Kidney epithelial cell (primary cell): ENCODE data around the gene GATA2. TPM values are rescaled to one million over a fixed set of nuclear protein-coding genes. Genes with fewer than 3 reads are reported as not detected.

ENCODE experiments used
- DNase-seq: peaks from one replicate; pipeline ENCODE4 v3.0.0-alpha.2; 2010; ENCODE audit warnings: low read depth
- H3K27me3 ChIP-seq: 2 replicates; pipeline ENCODE4 v1.6.0; 2011; ENCODE audit warnings: low read length; ENCODE audit not compliant: control insufficient read depth, insufficient read depth
- H3K36me3 ChIP-seq: 2 replicates; pipeline ENCODE4 v1.5.1; 2011; ENCODE audit warnings: low read length; ENCODE audit not compliant: control insufficient read depth, insufficient read depth
- H3K4me3 ChIP-seq: 2 replicates; pipeline ENCODE4 v1.5.1; 2011; ENCODE audit warnings: low read depth, mild to moderate bottlenecking, control low read depth, low read length
- CTCF ChIP-seq: IDR thresholded peaks from 2 replicates; pipeline ENCODE4 v1.5.1; 2011; ENCODE audit warnings: mild to moderate bottlenecking, moderate library complexity, low read length, control low read depth, inconsistent platforms; ENCODE audit not compliant: insufficient read depth, poor library complexity, severe bottlenecking
- total RNA-seq: library from RNA; depleted of rRNA; stranded (reverse); fragments of >200 nt; gene quantifications from 2 replicates; pipeline ENCODE4 v1.2.3, GENCODE V29; 2015

Gene GATA2
- total RNA-seq, 1 donor from 2014 or later: 5.6 TPM

- TF ChIP-seq CTCF: no peak
- no peak within 1 kb of the TSS for H3K4me3 ChIP-seq
- no peaks in the 10 kb centered on the region for H3K36me3 ChIP-seq
- peaks cover 30% of the 10 kb centered on the region for H3K27me3 ChIP-seq
- no peak for DNase-seq
Observed at GRCh38 chr3:128466840-128467541, 26.0 kb downstream of the GATA2 start, which contains the start of gene DNAJB8. TSS of gene DNAJB8 (minus strand) at chr3:128466890. CDS start at chr3:128463245, 3,645 bp downstream.

- no peak for TF ChIP-seq CTCF
- H3K4me3 ChIP-seq: no peak overlapping the region
- H3K27me3 ChIP-seq: peaks cover 14% of the 10 kb centered on the region
- H3K36me3 ChIP-seq: no peaks in the 10 kb centered on the region
- DNase-seq: no peak
Observed at GRCh38 chr3:128464702-128465101, 28.3 kb downstream of the GATA2 start.

- Histone ChIP-seq H3K4me3 (no peak overlapping the region), H3K27me3 (peaks cover 18% of the 10 kb centered on the region), H3K36me3 (no peaks in the 10 kb centered on the region)
- no peak for TF ChIP-seq CTCF
- no peak for DNase-seq
Observed at GRCh38 chr3:128464188-128464587, 28.8 kb downstream of the GATA2 start.

- Histone ChIP-seq H3K27me3 (peaks cover 16% of the 10 kb centered on the region), H3K4me3 (no peak overlapping the region), H3K36me3 (no peaks in the 10 kb centered on the region)
- no peak for TF ChIP-seq CTCF
- no peak for DNase-seq
Observed at GRCh38 chr3:128463771-128464170, 29.2 kb downstream of the GATA2 start.

- Histone ChIP-seq H3K4me3 (no peak overlapping the region), H3K36me3 (no peaks in the 10 kb centered on the region), H3K27me3 (peaks cover 14% of the 10 kb centered on the region)
- no peak for DNase-seq
- TF ChIP-seq CTCF: no peak
Observed at GRCh38 chr3:128463354-128463753, 29.6 kb downstream of the GATA2 start.

GRCh38 chr3:128462931-128463330 lies 30.1 kb downstream of the GATA2 start:
- H3K4me3 ChIP-seq: no peak overlapping the region
- DNase-seq: no peak
- no peak for TF ChIP-seq CTCF

More at GRCh38 chr3:128462931-128463330, 30.1 kb downstream of the GATA2 start:
- Histone ChIP-seq H3K27me3 (peaks cover 17% of the 10 kb centered on the region), H3K36me3 (no peaks in the 10 kb centered on the region)
